HG03575 (cell line): ENCODE data around the gene NEDD4.
"Not testable (repeated sequence)": the region's sequence is repeated elsewhere in the genome, so short reads cannot be mapped to it uniquely, and the experiment has no call there.

Experiments
- ATAC-seq: cut with Tn5 transposase; IDR thresholded peaks from one replicate; pipeline ENCODE4 v1.9.1; 2021; ENCODE audit not compliant: unreplicated experiment, insufficient number of reproducible peaks, low FRiP score; ENCODE audit errors: extremely low read depth

Gene NEDD4

GRCh38 chr15:56014677-56015076 lies 21.3 kb upstream of the NEDD4 start:
- ATAC-seq = no peak

- not testable (repeated sequence) for ATAC-seq
Observed at GRCh38 chr15:56007053-56007452, 13.6 kb upstream of the NEDD4 start.

- ATAC-seq = not testable (repeated sequence)
Observed at GRCh38 chr15:56006371-56006770, 13.0 kb upstream of the NEDD4 start.

GRCh38 chr15:56004281-56004680 lies 10.9 kb upstream of the NEDD4 start:
- not testable (repeated sequence) for ATAC-seq

GRCh38 chr15:56003777-56004176 lies 10.4 kb upstream of the NEDD4 start:
- ATAC-seq = not testable (repeated sequence)

GRCh38 chr15:56003277-56003676 lies 9.9 kb upstream of the NEDD4 start:
- ATAC-seq = not testable (repeated sequence)

- no peak for ATAC-seq
Observed at GRCh38 chr15:56001471-56002078, 8.2 kb upstream of the NEDD4 start.

GRCh38 chr15:55999658-56000057 lies 6.2 kb upstream of the NEDD4 start:
- ATAC-seq = no peak

GRCh38 chr15:55998478-55998877 lies 5.1 kb upstream of the NEDD4 start:
- ATAC-seq = no peak

- ATAC-seq = no peak
Observed at GRCh38 chr15:55993804-55994560, 570 bp upstream of the NEDD4 start.

- no peak for ATAC-seq
Observed at GRCh38 chr15:55992769-55993110, 672 bp downstream of the NEDD4 start.

- ATAC-seq = no peak
Observed at GRCh38 chr15:55991802-55992768, 1.3 kb downstream of the NEDD4 start.

- ATAC-seq = no peak
Observed at GRCh38 chr15:55990998-55991397, 2.4 kb downstream of the NEDD4 start.

GRCh38 chr15:55990516-55990915 lies 2.9 kb downstream of the NEDD4 start:
- ATAC-seq = no peak

GRCh38 chr15:55989383-55989782 lies 4.0 kb downstream of the NEDD4 start:
- ATAC-seq = no peak

- ATAC-seq = no peak
Observed at GRCh38 chr15:55981582-55982249, 11.7 kb downstream of the NEDD4 start.

- ATAC-seq = no peak
Observed at GRCh38 chr15:55980511-55980910, 12.9 kb downstream of the NEDD4 start.

GRCh38 chr15:55977231-55977630 lies 16.2 kb downstream of the NEDD4 start:
- no peak for ATAC-seq

- no peak for ATAC-seq
Observed at GRCh38 chr15:55970286-55970685, 23.1 kb downstream of the NEDD4 start.
